Spleen (tissue), 7 donors: Measurements from ENCODE around the gene VNN1.

Source experiments
- POLR2A ChIP-seq, 3 donors: fragments of 450-650 bp; IDR thresholded peaks; one replicate each; pipeline ENCODE4 v1.5.1; 2017; ENCODE audit warnings: antibody characterized with exemption in 3 of 3, mild to moderate bottlenecking in 1 of 3
- TF ChIP-seq, protein P1 (sequence below), 11 experiments: fragments of 200-600 bp in 7 of 11; fragments of 450-650 bp in 4 of 11; sonication (generic) in 4 of 11; IDR thresholded peaks in 8 of 11; conservative IDR thresholded peaks in 3 of 11; 1 replicate in 7 of 11; 2 replicates in 4 of 11; pipeline versions ENCODE4 v1.4.0 to v1.8.0; 2016 to 2021; ENCODE audit warnings: antibody characterized with exemption in 11 of 11, inconsistent platforms in 4 of 11, mild to moderate bottlenecking in 1 of 11
- donor health status: DM: no; HTN: no; CAD: no; lungs with moderate emphysema.
- donor health status: DM: no; HTN: no; CAD: no.
- donor health status: DM: no; HTN: no; CAD: no.

DNA sequence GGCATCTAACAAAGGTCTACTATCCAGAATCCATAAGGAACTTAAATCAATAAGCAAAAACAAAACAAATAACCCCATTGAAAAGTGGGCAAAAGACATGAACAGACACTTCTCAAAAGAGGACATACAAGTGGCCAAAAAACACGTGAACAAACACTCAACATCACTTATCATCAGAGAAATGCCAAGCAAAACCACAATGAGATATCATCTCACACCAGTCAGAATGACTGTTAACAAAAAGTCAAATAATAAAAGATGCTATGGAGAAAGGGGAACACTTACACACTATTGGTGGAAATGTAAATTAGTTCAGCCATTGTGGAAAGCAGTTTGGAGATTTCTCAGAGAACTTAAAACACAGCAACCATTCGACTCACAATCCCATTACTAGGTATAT, 19.4 kb upstream of the VNN1 start:
- no peak for TF ChIP-seq POLR2A (IDR thresholded peaks at IDR 0.05)
- TF ChIP-seq, protein P1, sequence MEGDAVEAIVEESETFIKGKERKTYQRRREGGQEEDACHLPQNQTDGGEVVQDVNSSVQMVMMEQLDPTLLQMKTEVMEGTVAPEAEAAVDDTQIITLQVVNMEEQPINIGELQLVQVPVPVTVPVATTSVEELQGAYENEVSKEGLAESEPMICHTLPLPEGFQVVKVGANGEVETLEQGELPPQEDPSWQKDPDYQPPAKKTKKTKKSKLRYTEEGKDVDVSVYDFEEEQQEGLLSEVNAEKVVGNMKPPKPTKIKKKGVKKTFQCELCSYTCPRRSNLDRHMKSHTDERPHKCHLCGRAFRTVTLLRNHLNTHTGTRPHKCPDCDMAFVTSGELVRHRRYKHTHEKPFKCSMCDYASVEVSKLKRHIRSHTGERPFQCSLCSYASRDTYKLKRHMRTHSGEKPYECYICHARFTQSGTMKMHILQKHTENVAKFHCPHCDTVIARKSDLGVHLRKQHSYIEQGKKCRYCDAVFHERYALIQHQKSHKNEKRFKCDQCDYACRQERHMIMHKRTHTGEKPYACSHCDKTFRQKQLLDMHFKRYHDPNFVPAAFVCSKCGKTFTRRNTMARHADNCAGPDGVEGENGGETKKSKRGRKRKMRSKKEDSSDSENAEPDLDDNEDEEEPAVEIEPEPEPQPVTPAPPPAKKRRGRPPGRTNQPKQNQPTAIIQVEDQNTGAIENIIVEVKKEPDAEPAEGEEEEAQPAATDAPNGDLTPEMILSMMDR (IDR thresholded peaks at IDR 0.05 in 8 of 11, conservative IDR thresholded peaks at IDR 0.05 in 3 of 11), result no peak
